Measurements from ENCODE around the gene TCERG1L.

- TF ChIP-seq EZH2 (IDR thresholded peaks at IDR 0.05; ENCODE audit: borderline replicate concordance, insufficient read depth, low read length, poor library complexity, severe bottlenecking) (no peak), CTCF (IDR thresholded peaks at IDR 0.05; ENCODE audit: poor library complexity, severe bottlenecking) (peak; percentile 64), EP300 (conservative IDR thresholded peaks at IDR 0.05; ENCODE audit: poor library complexity, severe bottlenecking) (no peak), REST (IDR thresholded peaks at IDR 0.05; ENCODE audit: borderline replicate concordance) (no peak)
These were observed 1.4 kb downstream of the TCERG1L start for GRCh38 chr10:131310142-131310541.
